Left lung (tissue), 14 donors: Measurements from ENCODE around the gene SLC49A3. TPM values are rescaled to one million over a fixed set of nuclear protein-coding genes. Genes with fewer than 3 reads are reported as not detected.
"Not testable (repeated sequence)": the region's sequence is repeated elsewhere in the genome, so short reads cannot be mapped to it uniquely, and the experiment has no call there.

Source experiments
- ATAC-seq: fragments of 200-7000 bp; cut with Tn5 transposase; one replicate; pipeline ENCODE4 v1.9.1; 2020; ENCODE audit warnings: moderate library complexity
- DNase-seq, 4 donors: peaks; one replicate each; pipeline ENCODE4 v3.0.0-alpha.2; 2013 to 2020
- H3K27ac ChIP-seq, 2 donors: fragments of 200-600 bp; sonication (generic) in 1 of 2; one replicate each; pipeline versions ENCODE4 v1.5.0 to v1.8.0; 2020 to 2021
- H3K27me3 ChIP-seq, 2 donors: fragments of 200-600 bp; sonication (generic) in 1 of 2; one replicate each; pipeline versions ENCODE4 v1.5.0 to v1.8.0; 2020 to 2021
- H3K36me3 ChIP-seq, 2 donors: fragments of 200-600 bp; sonication (generic) in 1 of 2; one replicate each; pipeline versions ENCODE4 v1.5.0 to v1.8.0; 2020 to 2021
- H3K4me1 ChIP-seq, 2 donors: fragments of 200-600 bp; one replicate each; pipeline ENCODE4 v1.8.0; 2021
- H3K4me3 ChIP-seq, 2 donors: fragments of 200-600 bp; sonication (generic) in 1 of 2; one replicate each; pipeline versions ENCODE4 v1.5.0 to v1.8.0; 2020 to 2021; ENCODE audit warnings: mild to moderate bottlenecking in 1 of 2
- H3K9me3 ChIP-seq, 2 donors: fragments of 200-600 bp; sonication (generic) in 1 of 2; one replicate each; pipeline versions ENCODE4 v1.5.0 to v1.8.0; 2020 to 2021
- intact Hi-C, 2 donors: fragments of 100-400 bp; cut with DNase I; formaldehyde crosslinking; loops; one replicate each; pipeline versions ENCODE4 v1.11.2 to v1.14.2; 2022
- long read RNA-seq, 12 donors: library from polyadenylated mRNA in 2 of 12; unstranded in 2 of 12; transcript quantifications; one replicate each; pipeline ENCODE4 v2.0.0 and lab custom pipeline, GENCODE V29; 2019 to 2026
- polyA plus RNA-seq, 6 donors: library from polyadenylated mRNA; unstranded; fragments of 120-200 nt; gene quantifications; one replicate each; pipeline ENCODE4 v1.2.1, GENCODE V29; 2013; ENCODE audit not compliant: insufficient read length in 6 of 6
- total RNA-seq, 2 donors: library from RNA; stranded (reverse); fragmentation: NEBNext Ultra II Directional; extraction: Animal tissue kit (Norgen Biotek cat#: 25700); gene quantifications; one replicate each; pipeline ENCODE4 v1.2.1, GENCODE V29; 2021
- TF ChIP-seq, protein P1 (sequence below), 2 donors: fragments of 200-600 bp; sonication (generic) in 1 of 2; IDR thresholded peaks; one replicate each; pipeline versions ENCODE4 v1.5.0 to v1.8.0; 2021; ENCODE audit warnings: antibody characterized with exemption in 2 of 2
- donor health status: DM: no; HTN: yes; CAD: no.
- donor health status: DM: no; HTN: no; CAD: no.

Gene SLC49A3
- 10 to 100 TPM; 23.2 to 27.5 TPM for total RNA-seq
- 10 to 100 TPM in 1 of 6 donors, 1 to 10 TPM in 5; 7.4 to 10.5 (median 8.5) TPM for polyA plus RNA-seq
- long read RNA-seq, donor 1, result 0 reads
- long read RNA-seq, donor 2, partial matches to known transcripts, result 0 of 3 reads
- long read RNA-seq, donor 2, other reads (novel, unspliced or antisense), result 0 of 3 reads
- long read RNA-seq, donor 3, partial matches to known transcripts, result 0 of 3 reads
- long read RNA-seq, donor 3, other reads (novel, unspliced or antisense), result 0 of 3 reads
- long read RNA-seq, donor 4, partial matches to known transcripts, result 0 of 6 reads
- long read RNA-seq, donor 4, other reads (novel, unspliced or antisense), result 5 of 6 reads
- long read RNA-seq, donor 5, result 0 reads
- long read RNA-seq, donor 6, result 0 reads
- long read RNA-seq, donor 7, result 0 reads
- long read RNA-seq, donor 8, result 0 reads
- long read RNA-seq, donor 9, result 0 reads
- long read RNA-seq, donor 10, transcript SLC49A3-201 (10 exons, 2,123 nt), result major isoform, 14 of 39 reads
- long read RNA-seq, donor 10, transcript SLC49A3-203 (10 exons, 1,826 nt), result minor isoform, 6 of 39 reads
- long read RNA-seq, donor 10, partial matches to known transcripts, result 1 of 39 reads
- long read RNA-seq, donor 10, other reads (novel, unspliced or antisense), result 17 of 39 reads
- long read RNA-seq, donor 11, partial matches to known transcripts, result 0 of 1 reads
- long read RNA-seq, donor 11, other reads (novel, unspliced or antisense), result 0 of 1 reads
- long read RNA-seq, donor 12, partial matches to known transcripts, result 0 of 7 reads
- long read RNA-seq, donor 12, other reads (novel, unspliced or antisense), result 7 of 7 reads

DNA sequence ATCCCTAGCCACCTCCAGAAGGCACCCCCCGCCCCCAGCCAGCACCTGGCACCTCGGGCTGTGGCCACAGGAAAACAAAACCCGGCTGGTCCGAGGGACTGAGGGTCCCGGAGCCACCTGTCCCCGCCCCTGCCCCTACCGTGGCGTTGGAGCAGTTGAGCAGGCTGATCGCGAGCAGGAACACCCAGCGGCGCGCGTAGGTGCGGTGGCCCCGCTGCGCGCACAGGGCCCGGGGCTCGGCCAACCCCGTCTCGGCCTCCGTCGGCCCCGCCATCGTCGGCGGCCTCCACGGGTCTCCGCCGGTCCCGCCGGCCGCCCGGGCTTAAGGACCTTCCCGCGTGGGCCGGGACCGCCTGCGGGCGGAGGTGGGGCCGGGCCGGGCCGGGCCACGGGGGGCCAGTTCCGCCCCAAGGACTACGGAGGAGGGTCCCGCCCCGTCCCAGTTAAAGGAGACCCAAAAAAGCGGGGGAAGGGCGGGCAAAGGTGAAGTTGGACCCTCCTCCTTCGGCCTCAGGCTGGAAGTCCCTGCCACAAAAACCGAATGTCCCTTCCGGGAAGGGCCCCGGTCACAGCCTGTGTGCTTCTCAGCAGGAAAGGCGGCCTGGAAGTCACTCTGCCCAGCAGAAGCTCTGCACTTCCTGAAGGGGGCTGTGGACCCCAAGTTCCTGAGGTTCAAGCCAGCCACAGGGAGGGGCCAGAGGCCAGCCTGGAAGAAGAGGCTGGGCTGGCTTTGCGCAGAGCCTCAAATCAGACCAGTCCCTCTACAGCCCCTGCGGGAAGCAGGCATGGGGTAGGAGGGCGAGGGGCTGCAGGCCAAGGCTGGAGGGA lies at the start of gene SLC49A3:
Gene SLC49A3, minus strand, starts transcription at position 298 of the 828 bp plus-strand sequence. Its CDS starts 24 bp downstream, at position 274.
- peak within 1 kb of the TSS; percentile 90 to 91 for H3K27ac ChIP-seq
- DNase-seq, result peak in 3 of 4 donors; percentile 29 to 86 (median 57)

DNA sequence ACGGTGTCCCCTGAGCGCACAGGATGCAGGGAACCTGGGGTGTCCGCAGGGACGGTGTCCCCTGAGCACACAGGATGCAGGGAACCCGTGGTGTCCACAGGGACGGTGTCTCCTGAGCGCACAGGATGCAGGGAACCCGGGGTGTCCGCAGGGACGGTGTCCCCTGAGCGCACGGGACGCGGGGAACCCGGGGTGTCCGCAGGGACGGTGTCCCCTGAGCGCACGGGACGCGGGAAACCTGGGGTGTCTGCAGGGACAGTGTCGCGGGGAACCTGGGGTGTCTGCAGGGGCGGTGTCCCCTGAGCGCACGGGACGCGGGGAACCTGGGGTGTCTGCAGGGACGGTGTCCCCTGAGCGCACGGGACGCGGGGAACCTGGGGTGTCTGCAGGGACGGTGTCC lies 47.6 kb upstream of the SLC49A3 start:
- H3K36me3 ChIP-seq, result peaks cover 0 to 91% of the 10 kb centered on the region in 2 donors
- H3K4me3 ChIP-seq, H3K4me1 ChIP-seq, H3K27ac ChIP-seq, intact Hi-C loops, ATAC-seq, H3K27me3 ChIP-seq, H3K9me3 ChIP-seq: not testable (repeated sequence)
- DNase-seq, result peak in 1 of 4 donors; percentile 50

More for the DNA sequence above, at the start of gene SLC49A3:
- H3K9me3 ChIP-seq, result no peaks in the 10 kb centered on the region
- peak within 1 kb of the TSS; percentile 51 to 59 for H3K4me3 ChIP-seq
- H3K4me1 ChIP-seq, result peaks cover 26 to 42% of the 10 kb centered on the region in 2 donors
- peak; percentile 18 for ATAC-seq
- peaks cover 0 to 5% of the 10 kb centered on the region in 2 donors for H3K36me3 ChIP-seq
- peaks cover 0 to 18% of the 10 kb centered on the region in 2 donors for H3K27me3 ChIP-seq
- TF ChIP-seq, protein P1, sequence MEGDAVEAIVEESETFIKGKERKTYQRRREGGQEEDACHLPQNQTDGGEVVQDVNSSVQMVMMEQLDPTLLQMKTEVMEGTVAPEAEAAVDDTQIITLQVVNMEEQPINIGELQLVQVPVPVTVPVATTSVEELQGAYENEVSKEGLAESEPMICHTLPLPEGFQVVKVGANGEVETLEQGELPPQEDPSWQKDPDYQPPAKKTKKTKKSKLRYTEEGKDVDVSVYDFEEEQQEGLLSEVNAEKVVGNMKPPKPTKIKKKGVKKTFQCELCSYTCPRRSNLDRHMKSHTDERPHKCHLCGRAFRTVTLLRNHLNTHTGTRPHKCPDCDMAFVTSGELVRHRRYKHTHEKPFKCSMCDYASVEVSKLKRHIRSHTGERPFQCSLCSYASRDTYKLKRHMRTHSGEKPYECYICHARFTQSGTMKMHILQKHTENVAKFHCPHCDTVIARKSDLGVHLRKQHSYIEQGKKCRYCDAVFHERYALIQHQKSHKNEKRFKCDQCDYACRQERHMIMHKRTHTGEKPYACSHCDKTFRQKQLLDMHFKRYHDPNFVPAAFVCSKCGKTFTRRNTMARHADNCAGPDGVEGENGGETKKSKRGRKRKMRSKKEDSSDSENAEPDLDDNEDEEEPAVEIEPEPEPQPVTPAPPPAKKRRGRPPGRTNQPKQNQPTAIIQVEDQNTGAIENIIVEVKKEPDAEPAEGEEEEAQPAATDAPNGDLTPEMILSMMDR (IDR thresholded peaks at IDR 0.05), result no peak
- intact Hi-C loops, result no loop called here

DNA sequence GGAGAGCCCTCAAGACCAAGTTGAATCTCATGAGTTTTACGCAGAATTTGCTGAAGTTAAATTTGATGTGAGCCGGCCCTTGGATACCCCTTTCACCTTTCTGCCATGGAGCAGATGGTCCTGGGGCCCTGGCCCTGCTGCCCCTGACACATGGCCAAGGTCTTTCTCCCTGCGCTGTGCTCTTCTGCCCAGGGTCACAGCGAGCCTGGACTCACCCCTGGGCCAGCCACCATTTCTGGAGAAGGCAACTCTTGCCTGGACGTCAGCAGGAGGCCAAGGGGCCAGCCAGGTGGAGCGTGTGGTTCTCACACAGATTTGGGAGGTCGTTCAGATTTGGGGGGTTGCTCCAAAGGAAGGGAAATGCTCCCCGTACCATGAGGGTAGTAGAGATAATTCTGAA lies 46.6 kb upstream of the SLC49A3 start:
- Histone ChIP-seq H3K27ac (no peak overlapping the region), H3K36me3 (peaks cover 0 to 89% of the 10 kb centered on the region in 2 donors), H3K9me3 (no peaks in the 10 kb centered on the region), H3K4me3 (no peak overlapping the region), H3K27me3 (no peaks in the 10 kb centered on the region), H3K4me1 (no peaks in the 10 kb centered on the region)
- TF ChIP-seq, protein P1 (IDR thresholded peaks at IDR 0.05), result no peak
- no peak for ATAC-seq
- intact Hi-C loops, result no loop called here
- DNase-seq, result peak in 1 of 4 donors; percentile 57

DNA sequence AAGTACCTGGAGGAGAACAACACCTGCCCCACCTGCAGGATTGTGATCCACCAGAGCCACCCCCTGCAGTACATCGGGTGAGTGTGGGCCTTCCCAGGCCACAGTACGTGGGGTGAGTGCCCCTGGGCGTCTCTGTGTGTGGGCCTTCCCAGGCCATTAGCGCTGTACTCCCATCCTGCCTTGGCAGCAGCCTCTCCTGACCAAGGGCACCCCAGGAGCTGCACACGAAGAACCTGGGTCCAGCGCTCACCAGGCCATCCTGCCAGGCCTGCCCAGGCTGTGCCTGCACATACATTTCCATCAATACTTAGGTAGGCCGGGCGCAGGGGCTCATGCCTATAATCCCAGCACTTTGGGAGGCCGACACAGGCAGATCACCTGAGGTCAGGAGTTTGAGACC lies 46.0 kb upstream of the SLC49A3 start:
- no peak for ATAC-seq
- peak in 1 of 4 donors; percentile 55 for DNase-seq
- Histone ChIP-seq H3K4me1 (no peaks in the 10 kb centered on the region), H3K4me3 (no peak overlapping the region), H3K36me3 (peaks cover 0 to 89% of the 10 kb centered on the region in 2 donors), H3K9me3 (no peaks in the 10 kb centered on the region), H3K27me3 (no peaks in the 10 kb centered on the region), H3K27ac (no peak overlapping the region)
- intact Hi-C loops, result no loop called here
- TF ChIP-seq, protein P1 (IDR thresholded peaks at IDR 0.05), result no peak

DNA sequence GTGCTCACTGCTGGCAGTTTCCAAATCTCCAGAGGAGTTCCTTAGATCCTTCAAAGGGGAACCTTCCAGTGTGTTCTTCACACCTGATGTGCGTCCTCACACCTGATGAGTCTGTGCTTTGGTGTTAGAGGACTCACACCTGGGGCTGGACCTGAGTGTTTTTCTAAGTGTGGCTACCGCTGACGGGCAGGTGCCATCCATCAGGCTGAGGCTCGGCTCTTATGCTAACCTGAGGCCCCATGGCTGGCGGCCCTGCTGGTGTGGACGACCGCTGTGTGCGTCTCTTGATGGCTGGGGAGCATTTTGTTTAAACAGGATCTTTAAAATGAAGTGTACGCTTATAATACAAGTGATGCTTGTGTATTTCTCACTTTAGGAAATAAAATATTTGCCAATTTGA lies 45.1 kb upstream of the SLC49A3 start:
- ATAC-seq (no peak), DNase-seq (peak in 1 of 4 donors; percentile 20)
- H3K27ac ChIP-seq, result no peak overlapping the region
- TF ChIP-seq, protein P1 (IDR thresholded peaks at IDR 0.05), result no peak
- H3K4me3 ChIP-seq, result no peak overlapping the region
- H3K36me3 ChIP-seq, result peaks cover 0 to 80% of the 10 kb centered on the region in 2 donors
- H3K27me3 ChIP-seq, result no peaks in the 10 kb centered on the region
- intact Hi-C loops, result no loop called here
- no peaks in the 10 kb centered on the region for H3K9me3 ChIP-seq
- no peaks in the 10 kb centered on the region for H3K4me1 ChIP-seq
